ENCODE measurements around the gene BICDL1.

BICDL1 gene

DNA sequence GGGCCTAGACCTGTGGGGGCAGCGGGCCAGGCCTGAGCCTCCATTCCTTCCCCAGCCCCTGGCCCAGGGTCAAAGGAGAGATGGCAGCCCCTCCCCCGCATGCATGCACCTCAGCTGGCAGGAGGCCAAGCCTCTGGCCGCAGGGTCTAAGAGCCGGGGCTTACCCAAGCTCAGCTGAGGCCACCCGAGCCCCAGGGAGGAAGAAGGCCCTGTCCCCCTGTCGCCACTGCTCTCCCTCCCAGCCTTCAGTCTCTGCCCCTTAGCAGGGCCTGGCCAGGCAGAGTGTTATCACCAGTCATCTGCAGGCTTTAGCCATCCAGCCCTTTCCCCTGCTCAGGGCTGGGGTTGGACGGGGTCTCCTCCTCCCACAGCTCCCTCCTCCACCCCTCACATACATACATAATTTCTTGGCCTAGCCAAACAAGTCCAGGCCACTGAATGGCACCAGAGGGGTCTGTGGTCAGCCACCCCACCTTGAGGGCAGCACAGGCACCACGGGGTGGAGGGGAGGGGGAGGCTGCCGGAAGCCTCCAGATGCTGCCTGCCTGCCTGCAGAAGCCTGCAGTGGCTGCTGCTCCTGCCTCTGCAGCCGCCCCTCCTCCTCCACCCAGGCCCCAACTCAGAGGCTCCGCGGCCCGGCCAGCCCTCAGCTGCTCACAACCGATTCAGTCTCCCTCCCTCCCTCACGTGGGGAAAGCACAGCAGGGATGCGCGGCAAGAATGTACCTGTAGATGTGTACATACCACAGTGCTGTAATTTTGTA is 104.7 kb downstream of the BICDL1 start:
- TF ChIP-seq, protein P1, sequence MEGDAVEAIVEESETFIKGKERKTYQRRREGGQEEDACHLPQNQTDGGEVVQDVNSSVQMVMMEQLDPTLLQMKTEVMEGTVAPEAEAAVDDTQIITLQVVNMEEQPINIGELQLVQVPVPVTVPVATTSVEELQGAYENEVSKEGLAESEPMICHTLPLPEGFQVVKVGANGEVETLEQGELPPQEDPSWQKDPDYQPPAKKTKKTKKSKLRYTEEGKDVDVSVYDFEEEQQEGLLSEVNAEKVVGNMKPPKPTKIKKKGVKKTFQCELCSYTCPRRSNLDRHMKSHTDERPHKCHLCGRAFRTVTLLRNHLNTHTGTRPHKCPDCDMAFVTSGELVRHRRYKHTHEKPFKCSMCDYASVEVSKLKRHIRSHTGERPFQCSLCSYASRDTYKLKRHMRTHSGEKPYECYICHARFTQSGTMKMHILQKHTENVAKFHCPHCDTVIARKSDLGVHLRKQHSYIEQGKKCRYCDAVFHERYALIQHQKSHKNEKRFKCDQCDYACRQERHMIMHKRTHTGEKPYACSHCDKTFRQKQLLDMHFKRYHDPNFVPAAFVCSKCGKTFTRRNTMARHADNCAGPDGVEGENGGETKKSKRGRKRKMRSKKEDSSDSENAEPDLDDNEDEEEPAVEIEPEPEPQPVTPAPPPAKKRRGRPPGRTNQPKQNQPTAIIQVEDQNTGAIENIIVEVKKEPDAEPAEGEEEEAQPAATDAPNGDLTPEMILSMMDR (IDR thresholded peaks at IDR 0.05; ENCODE audit: insufficient read depth, low read depth, low read length, missing control alignments) = no peak
- no peak for DNase-seq (ENCODE audit: low read depth)
- no peak overlapping the region for H3K4me3 ChIP-seq (ENCODE audit: low read length)

DNA sequence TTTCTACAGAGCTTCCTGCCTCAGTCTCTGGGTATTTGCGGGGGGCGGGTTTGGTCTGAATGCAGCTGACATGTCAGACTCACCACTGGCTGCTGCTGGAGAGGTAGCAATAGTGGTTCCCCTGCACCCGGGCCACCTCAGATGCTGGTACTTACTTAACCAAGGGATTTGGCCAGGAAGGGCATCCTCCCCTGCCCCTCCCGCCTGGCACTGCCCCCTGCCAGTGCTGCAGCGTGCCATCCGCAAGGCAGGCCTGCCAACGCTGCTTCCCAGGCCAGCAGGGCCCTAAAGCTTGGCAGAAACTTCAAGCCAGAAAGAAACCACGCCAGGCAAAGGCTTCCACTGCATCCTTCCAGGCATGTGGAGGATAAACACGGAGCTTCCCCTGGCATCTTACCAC is 105.4 kb downstream of the BICDL1 start:
- no peak for DNase-seq (ENCODE audit: low read depth)
- TF ChIP-seq, protein P1 (IDR thresholded peaks at IDR 0.05; ENCODE audit: insufficient read depth, low read depth, low read length, missing control alignments) = no peak
- H3K4me3 ChIP-seq (ENCODE audit: low read length) = no peak overlapping the region

DNA sequence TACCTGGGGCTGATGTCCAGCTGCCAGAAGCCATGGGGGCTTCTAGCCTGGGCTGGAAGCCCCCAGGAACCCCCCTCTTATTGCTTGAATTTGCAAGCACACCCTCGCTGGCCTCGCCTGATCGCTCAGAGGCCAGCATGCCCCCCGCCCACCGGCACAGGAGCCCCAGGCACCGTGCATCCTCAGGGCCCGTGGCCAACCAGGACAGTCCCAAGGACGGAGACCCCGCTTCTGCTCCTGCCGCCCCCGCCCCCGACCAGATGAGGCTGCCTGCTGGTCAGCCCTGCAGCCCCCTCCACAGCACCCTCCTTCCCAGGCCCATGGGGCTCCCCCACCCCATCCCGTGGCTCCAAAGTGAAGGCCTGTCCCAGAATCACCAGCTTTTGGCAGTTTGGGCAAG is 106.3 kb downstream of the BICDL1 start:
- H3K4me3 ChIP-seq (ENCODE audit: low read length) = no peak overlapping the region
- TF ChIP-seq, protein P1 (IDR thresholded peaks at IDR 0.05; ENCODE audit: insufficient read depth, low read depth, low read length, missing control alignments) = no peak
- no peak for DNase-seq (ENCODE audit: low read depth)

DNA sequence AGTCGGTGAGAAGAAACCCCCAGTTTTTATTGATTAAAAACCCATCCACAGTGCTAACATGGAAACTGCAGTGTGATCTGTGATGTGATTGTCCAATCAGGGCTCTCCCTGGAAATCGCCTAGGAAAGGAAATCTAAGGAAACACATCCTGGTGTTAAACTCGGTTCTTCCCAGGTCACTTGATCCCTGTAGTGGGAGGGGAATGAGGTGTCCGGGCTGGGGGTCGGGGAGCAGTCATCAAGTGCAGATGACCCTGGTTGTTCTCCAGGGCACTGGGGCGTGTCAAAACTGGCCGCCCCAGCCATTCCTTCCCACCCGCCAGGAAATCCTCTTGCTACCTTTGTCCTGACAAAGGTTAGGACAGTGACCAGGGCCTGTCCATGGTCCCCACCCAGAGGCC is 106.7 kb downstream of the BICDL1 start:
- DNase-seq (ENCODE audit: low read depth) = no peak
- H3K4me3 ChIP-seq (ENCODE audit: low read length) = no peak overlapping the region
- TF ChIP-seq, protein P1 (IDR thresholded peaks at IDR 0.05; ENCODE audit: insufficient read depth, low read depth, low read length, missing control alignments) = no peak

- no peak for DNase-seq (ENCODE audit: low read depth)
- TF ChIP-seq, protein P1 (IDR thresholded peaks at IDR 0.05; ENCODE audit: insufficient read depth, low read depth, low read length, missing control alignments) = no peak
- H3K4me3 ChIP-seq (ENCODE audit: low read length) = no peak overlapping the region
These were observed 107.7 kb downstream of the BICDL1 start for GRCh38 chr12:120096671-120097202.

DNA sequence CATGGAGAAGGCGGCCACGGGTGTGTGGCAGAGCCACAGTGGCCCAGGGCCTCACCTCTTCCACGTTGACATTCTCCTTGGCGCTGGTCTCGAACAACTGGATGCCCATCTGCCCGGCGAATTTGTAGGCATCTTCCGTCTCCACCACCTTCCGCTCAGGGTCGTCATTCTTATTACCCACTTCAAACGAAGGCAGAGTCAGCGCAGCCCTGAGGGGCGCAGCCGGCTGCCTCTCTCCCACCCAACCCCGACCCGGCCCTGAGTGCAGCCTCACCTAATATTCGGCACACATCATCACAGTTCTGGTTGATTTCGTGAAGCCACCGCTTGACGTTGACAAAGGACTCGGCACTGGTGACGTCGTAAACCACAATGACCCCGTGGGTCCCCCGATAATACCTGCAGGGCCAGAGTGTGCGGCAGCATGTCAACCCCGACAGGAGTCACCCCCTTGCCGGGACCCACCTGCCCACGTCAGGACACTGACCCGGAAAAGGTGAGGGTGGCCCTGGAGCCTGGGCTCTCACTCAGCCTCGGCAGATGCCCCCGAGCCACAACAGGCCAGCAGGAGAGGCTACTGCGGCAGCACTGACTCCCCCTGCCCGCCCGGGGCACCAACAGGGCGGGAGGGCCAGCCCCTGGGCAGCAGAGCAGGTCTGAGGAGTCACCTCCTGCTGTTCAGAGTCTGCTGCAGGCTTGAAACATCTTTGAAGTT is 109.9 kb downstream of the BICDL1 start:
- no peak for DNase-seq (ENCODE audit: low read depth)
- TF ChIP-seq, protein P1 (IDR thresholded peaks at IDR 0.05; ENCODE audit: insufficient read depth, low read depth, low read length, missing control alignments) = no peak
- H3K4me3 ChIP-seq (ENCODE audit: low read length) = no peak overlapping the region
